HUES64 (cell line): ENCODE measurements around the gene TLE5.
A peak's percentile ranks its signal among the peaks of the same experiment; 100 is the strongest.

ENCODE experiments used
- H3K27ac ChIP-seq: 2 replicates; pipeline ENCODE4 v1.7.0; 2013; ENCODE audit warnings: low read depth, low read length, inconsistent platforms
- H3K27me3 ChIP-seq: 2 replicates; pipeline ENCODE4 v1.6.1; 2013; ENCODE audit warnings: mild to moderate bottlenecking, low read length; ENCODE audit not compliant: insufficient read depth
- H3K36me3 ChIP-seq: 2 replicates; pipeline ENCODE4 v1.6.1; 2013; ENCODE audit warnings: mild to moderate bottlenecking, low read length; ENCODE audit not compliant: insufficient read depth
- H3K4me1 ChIP-seq: 2 replicates; pipeline ENCODE4 v1.6.1; 2013; ENCODE audit warnings: mild to moderate bottlenecking, low read length, moderate library complexity; ENCODE audit not compliant: insufficient read depth
- H3K4me3 ChIP-seq: 2 replicates; pipeline ENCODE4 v1.5.1; 2013; ENCODE audit warnings: mild to moderate bottlenecking, low read length, moderate library complexity
- H3K9ac ChIP-seq: 2 replicates; pipeline ENCODE4 v1.6.1; 2013; ENCODE audit warnings: mild to moderate bottlenecking, low read depth, low read length
- H3K9me3 ChIP-seq: 2 replicates; pipeline ENCODE4 v1.6.1; 2013; ENCODE audit warnings: low read depth, low read length; ENCODE audit not compliant: insufficient read depth
- WGBS: fragments of 150-250, 120-280 bp; methylation state at CpG from one replicate; pipeline ENCODE4 v1.1.7; 2013; ENCODE audit warnings: missing lambda C conversion rate; 5-methylcytosine and 5-hydroxymethylcytosine counted together

TLE5 gene

GRCh38 chr19:3059653-3060052, 2.6 kb downstream of the TLE5 start:
- H3K4me3 ChIP-seq = no peak overlapping the region
- no peak overlapping the region for H3K9ac ChIP-seq
- H3K4me1 ChIP-seq = peaks cover 24% of the 10 kb centered on the region
- peaks cover 7% of the 10 kb centered on the region for H3K27me3 ChIP-seq
- H3K36me3 ChIP-seq = peaks cover 32% of the 10 kb centered on the region; the same call in 1 of the 2 replicates
- 94% methylated on average over 16 of the region's 16 CpGs for WGBS
- no peak overlapping the region for H3K27ac ChIP-seq
- no peaks in the 10 kb centered on the region for H3K9me3 ChIP-seq

GRCh38 chr19:3058821-3059314, 3.4 kb downstream of the TLE5 start:
- no peak overlapping the region for H3K4me3 ChIP-seq
- H3K27ac ChIP-seq = no peak overlapping the region
- H3K9ac ChIP-seq = no peak overlapping the region
- peaks cover 7% of the 10 kb centered on the region for H3K27me3 ChIP-seq
- H3K4me1 ChIP-seq = peaks cover 30% of the 10 kb centered on the region
- WGBS = 93% methylated on average over 10 of the region's 10 CpGs
- no peaks in the 10 kb centered on the region for H3K9me3 ChIP-seq
- peaks cover 37% of the 10 kb centered on the region; the same call in 1 of the 2 replicates for H3K36me3 ChIP-seq

- H3K4me3 ChIP-seq = no peak overlapping the region
- peaks cover 6% of the 10 kb centered on the region for H3K27me3 ChIP-seq
- no peaks in the 10 kb centered on the region for H3K9me3 ChIP-seq
- no peak overlapping the region; the same call in 1 of the 2 replicates for H3K27ac ChIP-seq
- no peak overlapping the region for H3K9ac ChIP-seq
- peaks cover 30% of the 10 kb centered on the region for H3K4me1 ChIP-seq
- peaks cover 37% of the 10 kb centered on the region; the same call in 1 of the 2 replicates for H3K36me3 ChIP-seq
- WGBS = 84% methylated on average over 20 of the region's 20 CpGs
Measured at GRCh38 chr19:3058009-3058820, 4.1 kb downstream of the TLE5 start.

- H3K27me3 ChIP-seq = peaks cover 2% of the 10 kb centered on the region
- peaks cover 30% of the 10 kb centered on the region for H3K4me1 ChIP-seq
- no peak overlapping the region for H3K9ac ChIP-seq
- peaks cover 37% of the 10 kb centered on the region; the same call in 1 of the 2 replicates for H3K36me3 ChIP-seq
- 12% methylated on average over 24 of the region's 26 CpGs for WGBS
- no peak overlapping the region for H3K4me3 ChIP-seq
- peak overlapping the region; percentile 77; the same call in 1 of the 2 replicates for H3K27ac ChIP-seq
- no peaks in the 10 kb centered on the region for H3K9me3 ChIP-seq
Measured at GRCh38 chr19:3057275-3057714, 5.0 kb downstream of the TLE5 start.

- WGBS = 7% methylated on average over 9 of the region's 10 CpGs
- peaks cover 30% of the 10 kb centered on the region for H3K4me1 ChIP-seq
- H3K27me3 ChIP-seq = peaks cover 2% of the 10 kb centered on the region
- no peak overlapping the region for H3K4me3 ChIP-seq
- peak overlapping the region; percentile 77; the same call in 1 of the 2 replicates for H3K27ac ChIP-seq
- no peak overlapping the region for H3K9ac ChIP-seq
- H3K9me3 ChIP-seq = no peaks in the 10 kb centered on the region
- peaks cover 37% of the 10 kb centered on the region; the same call in 1 of the 2 replicates for H3K36me3 ChIP-seq
Measured at GRCh38 chr19:3056417-3057088, 5.7 kb downstream of the TLE5 start.

GRCh38 chr19:3055741-3056416, 6.4 kb downstream of the TLE5 start:
- 17% methylated on average over 29 of the region's 31 CpGs for WGBS
- no peaks in the 10 kb centered on the region for H3K9me3 ChIP-seq
- H3K36me3 ChIP-seq = peaks cover 37% of the 10 kb centered on the region; the same call in 1 of the 2 replicates
- H3K27ac ChIP-seq = peak overlapping the region; percentile 49; the same call in 1 of the 2 replicates
- no peak overlapping the region for H3K4me3 ChIP-seq
- H3K27me3 ChIP-seq = peaks cover 2% of the 10 kb centered on the region
- H3K9ac ChIP-seq = no peak overlapping the region
- H3K4me1 ChIP-seq = peaks cover 30% of the 10 kb centered on the region

- 79% methylated on average over 19 of the region's 20 CpGs for WGBS
- Histone ChIP-seq H3K27ac (peak overlapping the region; percentile 49; the same call in 1 of the 2 replicates), H3K27me3 (peaks cover 2% of the 10 kb centered on the region), H3K9me3 (no peaks in the 10 kb centered on the region), H3K36me3 (peaks cover 37% of the 10 kb centered on the region; the same call in 1 of the 2 replicates), H3K4me1 (peaks cover 30% of the 10 kb centered on the region), H3K4me3 (no peak overlapping the region), H3K9ac (no peak overlapping the region)
Measured at GRCh38 chr19:3054972-3055740, 7.1 kb downstream of the TLE5 start.

GRCh38 chr19:3054265-3054971, 7.9 kb downstream of the TLE5 start:
- Histone ChIP-seq H3K9me3 (no peaks in the 10 kb centered on the region), H3K27me3 (peaks cover 2% of the 10 kb centered on the region), H3K9ac (no peak overlapping the region), H3K36me3 (peaks cover 30% of the 10 kb centered on the region; the same call in 1 of the 2 replicates), H3K4me1 (peaks cover 30% of the 10 kb centered on the region), H3K4me3 (no peak overlapping the region), H3K27ac (no peak overlapping the region)
- WGBS = 74% methylated on average over 4 of the region's 4 CpGs

- Histone ChIP-seq H3K27me3 (peaks cover 2% of the 10 kb centered on the region), H3K27ac (no peak overlapping the region), H3K9me3 (no peaks in the 10 kb centered on the region), H3K4me3 (no peak overlapping the region), H3K4me1 (peaks cover 30% of the 10 kb centered on the region), H3K36me3 (peaks cover 28% of the 10 kb centered on the region; the same call in 1 of the 2 replicates), H3K9ac (no peak overlapping the region)
- WGBS = 52% methylated on average over 19 of the region's 21 CpGs
Measured at GRCh38 chr19:3053780-3054179, 8.5 kb downstream of the TLE5 start.

- Histone ChIP-seq H3K9me3 (no peaks in the 10 kb centered on the region), H3K4me1 (peaks cover 30% of the 10 kb centered on the region), H3K9ac (no peak overlapping the region), H3K36me3 (peaks cover 23% of the 10 kb centered on the region; the same call in 1 of the 2 replicates), H3K27me3 (peaks cover 2% of the 10 kb centered on the region), H3K27ac (no peak overlapping the region), H3K4me3 (no peak overlapping the region)
- WGBS = 78% methylated on average over 15 of the region's 15 CpGs
Measured at GRCh38 chr19:3053218-3053621, 9.1 kb downstream of the TLE5 start.
